Activated T-cell treated with anti-CD3 and anti-CD28 coated beads, Interleukin-2, amount 50 U/mL, for 1 hour (primary cell): ENCODE results near the gene TNNT3.

ENCODE experiments used
- DNase-seq: peaks from one replicate; pipeline ENCODE4 v3.0.0-alpha.2; 2020

TNNT3 gene

DNA sequence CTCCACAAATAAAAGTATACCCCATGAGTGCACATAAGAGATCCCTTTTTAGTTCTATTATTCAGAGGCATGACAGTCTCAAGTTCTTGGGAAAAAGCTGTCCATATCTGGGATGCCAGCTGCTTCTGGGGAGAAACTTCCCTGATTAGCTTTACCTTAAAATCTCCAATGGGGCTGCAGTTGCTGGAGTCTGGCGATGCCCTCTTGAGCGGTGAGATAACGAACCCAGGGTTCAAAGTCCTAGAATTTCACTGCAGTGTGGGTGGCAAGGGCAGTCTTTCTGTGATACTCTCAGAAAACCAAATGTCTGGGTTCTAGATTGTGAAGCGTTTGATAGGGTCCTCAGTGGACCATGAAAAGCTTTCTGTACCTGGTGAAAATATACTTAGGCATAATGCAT, 20.4 kb upstream of the TNNT3 start:
- DNase-seq, result no peak

DNA sequence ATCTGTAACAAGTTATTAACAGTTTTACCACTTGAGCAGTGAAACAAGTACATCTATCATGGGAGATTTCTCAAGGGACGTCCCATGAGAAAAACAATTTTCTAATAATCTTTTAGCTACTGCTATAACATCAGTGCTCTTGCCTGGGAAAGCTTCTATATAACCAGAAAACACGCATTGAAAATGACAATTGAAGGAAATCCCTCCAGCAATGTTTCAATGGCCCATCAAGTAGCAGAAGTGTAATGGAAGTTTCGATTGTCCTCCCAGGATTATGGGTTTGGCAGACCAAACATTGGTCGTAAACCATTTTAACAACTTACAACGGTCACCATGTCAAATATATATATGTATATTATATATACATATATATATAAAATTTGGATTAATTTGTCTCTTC, 19.8 kb upstream of the TNNT3 start:
- no peak for DNase-seq

DNA sequence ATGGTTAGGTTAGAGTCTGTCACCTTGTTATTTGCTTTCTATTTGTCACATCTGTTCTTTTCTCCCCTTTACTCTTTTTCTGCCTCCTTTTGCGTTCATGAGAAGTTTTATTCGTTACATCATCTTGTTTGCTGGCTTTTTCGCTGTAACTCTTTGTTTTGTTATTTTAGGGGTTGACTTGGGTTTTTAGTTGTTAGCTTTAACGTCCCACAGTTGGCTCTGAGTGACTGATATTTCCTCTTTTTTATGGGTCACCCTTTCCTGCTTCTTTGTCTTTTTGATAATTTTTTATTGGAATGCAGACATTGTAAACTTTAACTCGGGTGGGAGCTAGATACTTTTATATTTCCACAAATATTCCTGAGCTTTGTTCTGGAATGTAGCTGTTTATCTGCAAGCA, 13.3 kb upstream of the TNNT3 start:
- no peak for DNase-seq

DNA sequence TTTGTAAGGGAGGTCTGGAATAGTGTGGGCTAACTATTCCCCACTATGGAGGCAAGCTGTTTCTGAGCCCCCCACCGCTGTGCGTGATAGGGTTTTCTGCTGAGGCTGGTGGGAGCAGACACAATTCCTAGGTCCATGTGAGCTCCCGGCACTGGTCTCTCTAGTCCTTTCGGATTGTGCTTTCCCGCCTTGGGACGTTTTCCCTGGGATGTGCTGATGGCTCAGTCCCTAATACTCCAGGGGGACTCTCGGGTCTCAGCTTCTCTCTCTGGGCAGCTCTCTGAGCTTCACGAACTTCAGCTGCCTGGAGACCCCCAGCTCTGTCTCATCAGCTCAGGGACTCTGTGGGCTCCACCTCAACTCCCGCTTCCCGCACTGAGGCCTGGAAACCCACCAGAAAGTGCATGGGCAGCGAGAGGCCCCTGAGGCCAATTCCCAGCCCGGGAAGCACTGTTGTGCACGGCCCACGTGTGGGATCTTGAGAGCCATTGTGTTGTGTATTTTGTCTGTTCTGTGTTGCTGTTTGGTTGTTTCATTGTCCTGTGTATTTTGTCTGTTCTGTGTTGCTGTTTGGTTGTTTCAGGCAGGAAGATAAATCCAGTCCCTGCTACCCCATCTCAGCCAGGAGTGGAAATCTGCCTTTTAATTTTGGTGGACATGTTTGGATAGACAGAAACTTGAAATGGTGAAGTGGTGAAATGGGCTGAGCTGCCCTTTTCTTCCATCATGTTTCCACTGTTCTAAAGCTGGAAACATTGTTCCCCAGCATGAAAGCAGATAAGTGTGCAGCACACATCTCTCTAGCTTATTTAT, 12.7 kb upstream of the TNNT3 start:
- no peak for DNase-seq

DNA sequence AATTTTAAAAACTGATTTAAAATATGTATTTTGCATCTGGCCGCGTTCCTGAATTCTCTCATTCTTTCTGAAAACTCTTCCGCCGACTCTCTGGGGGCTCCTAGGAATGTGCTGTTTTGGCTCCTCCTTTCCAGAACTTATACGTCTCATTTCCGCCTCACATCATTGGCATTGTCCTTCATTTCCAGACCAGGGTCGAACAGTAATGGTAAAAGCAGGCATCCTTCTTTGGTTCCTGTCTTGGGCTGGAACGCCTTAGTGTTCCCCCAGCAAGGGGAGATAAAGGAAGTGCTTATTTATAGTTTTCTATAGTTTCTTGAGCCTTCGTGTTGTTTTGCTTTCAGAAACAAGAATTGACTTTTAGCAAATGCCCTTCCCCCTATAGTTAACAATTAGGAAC, 10.9 kb upstream of the TNNT3 start:
- no peak for DNase-seq

DNA sequence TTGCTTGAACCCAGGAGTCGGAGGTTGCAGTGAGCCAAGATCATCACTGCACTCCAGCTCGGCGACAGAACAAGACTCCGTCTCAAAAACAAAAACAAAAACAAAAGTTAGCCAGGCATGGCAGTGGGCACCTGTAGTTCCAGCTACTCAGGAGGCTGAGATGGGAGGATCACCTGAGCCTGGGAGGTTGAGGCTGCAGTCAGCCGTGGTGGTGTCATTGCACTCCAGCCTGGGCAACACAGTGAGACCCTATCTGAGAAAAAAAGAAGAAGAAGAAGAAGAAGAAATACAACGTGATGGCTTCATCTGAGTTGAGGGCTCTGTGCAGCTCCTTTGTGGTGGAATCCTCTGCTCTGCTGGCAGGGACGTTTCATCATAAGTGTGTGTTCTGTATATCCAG, 10.0 kb upstream of the TNNT3 start:
- DNase-seq, result no peak

DNA sequence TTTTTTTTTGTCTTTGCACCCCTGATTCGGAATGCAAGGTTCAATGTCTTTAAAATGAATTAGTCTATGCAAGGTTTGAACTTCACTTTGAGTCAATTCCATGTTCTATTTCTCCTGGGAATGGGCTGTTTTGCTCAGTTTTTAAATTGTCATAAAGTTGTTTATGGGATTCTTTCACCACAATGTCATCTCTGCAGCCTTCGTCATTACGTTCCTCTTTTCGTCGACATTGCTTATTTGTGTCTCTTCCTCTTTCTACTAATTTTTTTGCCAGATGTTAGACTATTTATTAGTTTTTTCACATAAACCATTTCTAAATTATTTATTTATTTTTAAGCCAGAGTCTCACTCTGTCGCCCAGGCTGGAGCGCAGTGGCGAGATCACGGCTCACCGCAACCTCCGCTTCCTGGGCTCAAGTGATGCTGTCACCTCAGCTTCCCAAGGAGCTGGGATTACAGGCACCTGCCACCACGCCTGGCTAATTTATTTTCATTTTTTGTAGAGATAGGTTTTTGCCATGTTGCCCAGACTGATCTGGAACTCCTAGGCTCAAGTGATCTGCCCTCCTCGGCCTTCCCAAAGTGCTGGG, 7.1 kb upstream of the TNNT3 start:
- DNase-seq, result no peak

DNA sequence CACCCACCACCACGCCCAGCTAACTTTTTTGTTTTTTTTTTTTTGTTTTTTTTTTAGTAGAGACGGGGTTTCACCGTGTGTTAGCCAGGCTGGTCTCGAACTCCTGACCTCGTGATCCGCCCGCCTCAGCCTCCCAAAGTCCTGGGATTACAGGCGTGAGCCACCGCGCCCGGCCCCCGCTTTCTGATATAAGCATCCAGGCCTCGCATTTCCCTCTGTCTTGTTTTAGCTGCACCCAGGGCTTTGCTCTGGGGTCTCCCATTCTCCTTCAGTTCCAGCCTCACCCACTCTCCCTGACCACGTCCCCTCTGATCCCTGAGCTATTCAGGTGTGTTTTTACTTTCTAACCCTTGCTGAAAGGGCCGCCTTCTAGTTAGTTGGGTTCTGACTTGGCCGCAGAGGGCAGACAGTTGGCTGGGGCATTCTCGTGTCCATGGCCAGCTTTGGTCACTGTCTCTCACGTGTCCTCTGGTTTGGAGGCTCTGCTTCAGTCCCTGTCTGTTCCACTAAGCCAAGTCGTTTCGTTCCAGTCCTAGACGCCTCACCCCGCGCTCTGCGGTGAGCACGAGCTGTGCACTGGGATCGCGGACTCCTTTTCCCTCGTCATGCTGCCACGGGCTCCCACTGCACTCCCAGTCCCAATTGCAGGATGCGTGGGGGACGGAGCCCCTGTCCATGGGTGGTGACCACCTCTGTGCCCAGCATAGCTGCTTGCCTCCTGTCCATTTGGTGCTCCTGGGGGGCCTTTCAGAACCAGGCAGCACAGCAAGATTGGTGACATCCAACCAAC, 6.0 kb upstream of the TNNT3 start:
- no peak for DNase-seq

DNA sequence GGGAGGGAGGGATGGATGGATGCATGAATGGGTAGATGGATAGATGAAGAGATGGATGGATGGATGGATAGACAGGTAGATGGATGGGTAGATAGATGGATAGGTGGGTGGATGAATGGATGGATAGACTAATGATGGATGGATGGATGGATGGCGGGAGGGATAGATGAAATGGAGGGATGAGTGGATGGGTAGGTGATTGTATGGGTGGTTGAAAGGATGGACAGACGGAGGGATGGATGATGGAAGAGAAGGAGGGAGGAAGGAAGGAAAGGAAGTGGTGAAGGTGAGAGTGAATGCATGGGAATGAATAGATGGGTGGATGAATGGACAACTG, 3.7 kb upstream of the TNNT3 start:
- no peak for DNase-seq

DNA sequence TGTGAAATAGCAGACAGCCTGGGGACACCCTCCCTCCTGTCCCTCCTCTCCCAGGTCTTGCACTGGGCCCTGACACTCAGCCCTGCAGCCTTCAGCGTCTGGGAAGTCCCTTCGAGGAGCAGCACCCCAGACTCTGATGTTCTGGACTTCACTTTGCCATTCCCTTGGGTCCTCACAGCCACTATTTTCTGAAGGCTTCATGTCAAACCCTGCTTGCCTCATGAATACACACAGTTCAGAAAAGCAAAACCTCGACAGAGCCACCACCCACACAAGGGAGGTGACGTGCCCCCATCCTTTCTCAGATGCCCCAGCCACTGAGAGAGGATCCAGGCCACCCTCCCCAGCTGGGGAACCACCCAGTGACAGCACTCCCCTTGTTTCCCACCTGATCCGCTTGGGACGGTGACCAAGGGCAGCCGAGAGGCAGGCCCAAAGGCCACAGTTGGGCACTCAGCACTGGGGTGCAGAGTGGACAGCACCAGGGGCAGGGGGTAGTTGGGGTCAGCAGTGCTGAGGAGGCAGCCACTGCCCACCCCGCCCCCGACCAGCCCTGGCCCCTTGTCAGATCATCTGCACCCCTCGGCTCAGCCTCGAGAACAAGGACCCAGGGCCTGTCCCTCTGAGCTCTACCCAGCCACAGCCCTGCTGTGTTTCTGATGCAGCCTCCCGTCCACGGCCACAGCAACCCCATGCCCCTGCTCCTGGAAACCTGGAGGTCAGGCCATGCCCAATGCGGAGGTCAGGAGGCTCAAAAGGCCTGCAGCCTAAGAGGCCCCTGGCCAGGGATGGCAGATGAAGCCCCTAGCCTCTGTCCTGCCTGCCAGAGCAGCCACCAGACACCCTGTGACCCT, 3.1 kb upstream of the TNNT3 start:
- no peak for DNase-seq

DNA sequence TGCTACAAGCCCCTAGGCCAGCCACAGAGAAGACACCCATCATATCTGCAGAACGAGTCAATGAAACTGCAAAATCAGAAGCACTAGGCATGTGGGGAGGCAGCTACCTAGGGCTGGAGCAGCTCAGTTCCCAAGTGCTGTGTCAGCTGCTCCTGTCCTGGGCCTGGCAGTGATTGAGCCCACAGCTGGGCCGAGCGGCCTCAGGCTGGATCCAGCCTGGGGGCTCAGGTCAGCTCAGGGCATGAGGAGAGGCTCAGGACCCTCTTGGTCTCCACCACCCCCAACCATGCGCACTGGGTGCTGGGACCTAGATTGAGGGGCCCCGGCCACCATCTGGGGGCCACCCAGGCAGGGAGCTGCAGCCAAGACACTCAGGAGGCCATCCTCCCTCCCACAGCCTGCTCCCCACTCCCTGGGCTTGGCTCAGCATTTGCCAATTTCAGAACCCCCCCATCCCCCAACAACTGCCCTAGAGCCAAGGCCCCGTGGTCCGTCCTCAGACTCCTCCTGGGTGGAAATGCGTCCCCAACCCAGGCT, 2.4 kb upstream of the TNNT3 start:
- DNase-seq, result no peak

DNA sequence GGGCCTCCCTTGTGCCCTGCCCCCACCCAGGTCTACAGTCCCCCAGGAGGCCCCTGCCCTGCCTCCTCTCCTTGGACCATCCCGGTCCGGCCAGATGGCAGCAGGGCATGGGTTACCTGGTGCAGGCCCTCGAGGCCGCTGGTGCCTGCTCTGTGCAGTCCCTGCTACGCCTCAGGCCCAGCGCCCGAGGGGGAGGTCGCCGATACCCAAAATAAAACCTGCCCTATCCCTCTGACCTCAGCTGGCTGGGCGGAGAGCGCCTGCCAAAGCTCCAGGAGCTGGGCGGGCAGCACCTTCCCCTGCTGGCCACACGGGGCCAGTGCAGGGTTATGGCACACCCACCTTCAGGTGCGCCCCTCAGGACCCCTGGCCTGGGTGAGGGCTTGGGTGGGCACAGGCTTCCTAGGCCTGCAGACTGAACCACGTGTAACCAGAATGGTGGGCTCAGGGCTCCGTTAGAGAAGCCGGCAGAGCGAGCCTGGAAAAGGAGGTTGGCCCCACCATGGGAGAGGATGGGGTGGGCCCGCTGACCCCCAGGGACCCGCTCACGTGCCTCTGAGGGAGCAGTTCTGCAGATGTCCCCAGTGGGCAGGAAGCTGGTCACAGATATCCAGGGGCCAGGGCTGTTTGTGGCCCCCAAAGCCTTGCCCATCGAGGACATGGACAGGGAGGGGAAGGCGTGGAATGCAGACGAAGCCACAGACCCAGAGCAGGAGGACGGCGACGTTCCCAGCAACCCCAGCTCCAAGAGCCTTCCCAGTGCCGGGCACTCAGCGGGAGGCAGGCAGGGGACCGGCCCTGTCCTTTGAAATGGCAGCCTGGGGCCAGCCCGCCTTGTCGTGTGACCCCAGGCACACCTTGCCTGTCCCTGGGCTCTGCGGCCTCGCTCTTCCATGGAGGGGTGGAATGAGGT, 1.7 kb upstream of the TNNT3 start:
- DNase-seq, result no peak

DNA sequence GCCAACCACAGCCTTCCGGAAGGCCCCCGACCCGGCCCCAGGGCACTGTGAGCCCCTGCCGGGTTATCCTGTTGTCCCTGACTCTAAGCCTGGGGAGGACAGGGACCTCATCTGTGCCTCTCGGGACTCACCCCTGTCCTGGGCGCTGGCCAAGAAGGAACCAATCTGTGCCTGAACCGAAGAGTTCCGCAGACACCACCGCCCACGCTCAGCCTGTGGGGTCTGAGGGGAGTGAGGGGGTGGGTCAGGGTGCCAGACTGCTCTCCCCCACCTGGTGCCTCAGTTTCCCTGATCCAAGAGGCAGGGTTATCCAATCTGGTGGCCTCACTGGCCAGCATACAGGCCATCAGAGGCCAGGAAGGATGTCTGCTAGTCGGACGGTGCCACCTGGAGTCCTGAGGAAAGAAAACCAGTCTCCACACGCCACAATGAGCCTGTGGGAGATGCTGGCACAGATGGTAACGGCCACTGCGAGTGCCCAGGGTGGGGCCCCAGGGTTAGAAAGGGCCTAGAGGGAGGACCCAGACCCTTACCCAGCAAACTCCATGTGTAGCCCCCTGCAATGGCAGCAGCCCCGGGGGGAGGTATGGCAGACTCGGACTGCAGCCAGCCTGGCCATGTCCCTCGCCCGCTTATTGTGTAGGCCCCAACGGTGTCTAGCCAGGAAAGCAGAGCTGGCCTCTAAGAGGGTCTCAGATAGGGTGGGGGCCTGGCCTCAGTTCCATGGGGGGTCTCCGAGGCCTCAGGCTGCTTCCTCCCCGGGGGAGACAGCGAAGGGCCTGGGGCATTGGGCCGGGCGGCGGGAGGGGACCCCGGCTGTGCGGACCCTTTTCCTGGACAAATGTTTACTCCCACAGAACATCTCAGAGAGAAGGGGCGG, 827 bp upstream of the TNNT3 start:
- no peak for DNase-seq

DNA sequence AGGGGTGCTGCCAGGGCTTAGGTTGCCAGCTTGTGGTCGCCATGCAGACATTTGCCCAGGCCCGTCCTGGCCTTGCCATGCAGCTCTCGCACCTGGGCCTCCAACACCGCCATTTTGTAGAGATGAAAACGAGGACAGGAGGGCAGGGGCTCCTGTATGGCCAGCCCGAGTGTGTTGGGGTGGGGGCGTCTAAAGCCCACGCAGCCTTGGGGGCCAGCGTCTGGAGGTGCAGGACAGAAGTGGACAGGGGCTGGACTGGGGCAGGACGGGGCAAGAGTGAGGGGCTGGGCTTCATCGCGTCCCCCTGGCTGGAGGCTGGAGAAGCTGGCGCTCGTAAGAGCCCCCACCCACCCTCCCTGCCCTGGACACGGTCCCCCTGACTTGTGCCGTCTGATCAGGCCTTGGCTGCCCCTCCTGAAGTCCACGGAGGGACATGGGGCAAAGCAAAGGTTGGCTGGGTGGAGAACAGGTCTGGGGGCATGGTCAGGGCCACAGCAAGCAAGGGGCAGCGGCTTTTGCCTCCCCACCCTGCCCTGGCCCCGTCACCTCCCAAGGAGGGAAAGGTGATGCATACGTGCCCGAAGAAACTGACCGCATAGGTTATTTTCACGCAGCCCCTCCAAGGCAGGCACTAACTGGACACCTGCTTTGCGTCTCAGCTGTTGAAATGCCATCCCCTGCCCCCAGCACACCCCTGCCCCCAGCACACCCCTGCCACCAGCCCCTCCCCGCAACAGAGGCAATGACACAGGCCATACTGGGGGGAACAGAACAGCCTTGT, 815 bp downstream of the TNNT3 start:
- DNase-seq, result no peak

DNA sequence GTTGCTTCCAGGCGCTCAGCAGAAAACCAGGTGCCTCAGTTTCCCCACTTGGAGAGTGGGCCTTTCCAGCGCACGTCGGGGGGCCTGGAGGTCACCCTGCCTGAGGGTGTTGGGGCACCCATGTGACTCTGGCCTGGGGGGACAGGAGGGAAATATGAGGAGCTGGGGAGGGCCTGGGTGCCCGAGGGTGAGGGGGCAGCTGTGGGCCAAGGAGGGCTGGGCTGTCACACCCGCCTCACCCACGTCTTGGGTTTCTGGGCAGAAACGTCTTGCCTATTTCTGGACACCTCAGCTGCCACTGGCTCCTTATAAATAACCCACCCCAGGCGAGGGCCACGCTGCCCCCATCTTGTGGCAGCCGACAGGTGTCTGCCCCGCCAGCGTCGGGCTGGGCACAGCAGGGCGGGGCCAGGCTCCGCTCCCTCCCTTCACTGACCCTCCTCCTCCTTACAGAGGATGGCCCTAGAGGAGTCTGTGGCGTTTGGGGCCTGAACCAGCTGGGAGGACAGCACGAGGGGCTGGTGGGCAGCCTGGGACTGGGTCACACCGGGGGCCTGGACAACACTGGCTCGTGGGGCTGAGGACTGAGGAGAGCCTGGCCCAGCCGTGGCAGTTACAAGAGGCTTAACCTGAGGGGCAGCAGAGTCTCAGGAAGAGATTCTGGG, 1.5 kb downstream of the TNNT3 start:
- no peak for DNase-seq

DNA sequence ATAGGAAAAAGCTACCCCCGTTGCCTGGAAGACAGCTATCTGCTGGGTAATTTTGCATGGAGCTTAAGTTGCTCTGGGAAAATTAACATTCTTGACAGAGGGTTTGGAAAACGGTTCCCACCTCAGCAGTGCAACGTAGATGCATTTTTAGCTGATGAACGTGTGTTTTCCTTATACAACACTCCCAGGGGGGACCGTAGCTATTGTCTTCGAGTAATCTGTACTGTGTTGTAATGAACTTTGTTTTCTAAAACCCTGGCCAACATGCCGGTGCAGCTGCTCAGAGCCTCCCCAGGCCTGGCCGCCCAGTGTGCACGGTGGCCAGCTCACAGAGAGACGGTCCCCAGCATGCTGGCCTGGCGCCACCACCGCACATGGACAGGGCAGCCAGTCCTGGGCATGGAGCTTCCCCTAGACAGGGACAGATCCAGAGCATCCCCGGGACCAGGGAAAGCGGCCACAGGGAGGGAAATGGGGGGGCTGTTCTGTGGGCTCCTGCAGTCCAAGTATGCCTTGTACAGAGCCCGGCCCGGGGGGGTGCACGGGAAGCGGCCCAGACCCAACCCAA, 2.2 kb downstream of the TNNT3 start:
- no peak for DNase-seq

DNA sequence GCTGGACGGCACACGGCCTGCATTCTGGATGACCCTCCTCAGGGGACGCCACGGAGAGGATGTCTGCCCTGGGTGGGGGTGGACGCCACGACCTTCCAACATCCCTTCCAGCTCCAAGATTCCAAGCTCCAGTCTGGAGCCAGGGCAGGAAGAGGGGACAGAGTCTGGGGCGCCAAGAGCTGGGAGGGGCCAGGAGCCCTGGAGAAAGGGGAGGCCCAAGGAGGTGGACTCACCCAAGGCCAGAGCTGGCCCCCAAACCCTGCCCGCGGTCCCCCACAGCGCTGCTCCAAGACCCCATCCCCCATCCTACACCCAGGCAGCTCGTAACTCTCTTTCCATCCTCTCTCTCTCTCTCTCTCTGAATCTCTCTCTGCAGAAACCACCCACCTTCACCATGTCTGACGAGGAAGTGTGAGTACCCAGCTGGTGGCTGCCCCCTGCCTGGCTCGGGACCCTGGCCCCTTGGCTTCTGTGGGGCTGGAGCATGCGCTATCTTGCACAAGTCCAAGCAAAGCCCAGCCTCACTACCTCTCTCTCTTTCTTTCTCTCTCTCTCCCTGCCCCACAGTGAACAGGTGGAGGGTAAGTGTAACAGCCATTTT, 3.1 kb downstream of the TNNT3 start:
- DNase-seq, result no peak

DNA sequence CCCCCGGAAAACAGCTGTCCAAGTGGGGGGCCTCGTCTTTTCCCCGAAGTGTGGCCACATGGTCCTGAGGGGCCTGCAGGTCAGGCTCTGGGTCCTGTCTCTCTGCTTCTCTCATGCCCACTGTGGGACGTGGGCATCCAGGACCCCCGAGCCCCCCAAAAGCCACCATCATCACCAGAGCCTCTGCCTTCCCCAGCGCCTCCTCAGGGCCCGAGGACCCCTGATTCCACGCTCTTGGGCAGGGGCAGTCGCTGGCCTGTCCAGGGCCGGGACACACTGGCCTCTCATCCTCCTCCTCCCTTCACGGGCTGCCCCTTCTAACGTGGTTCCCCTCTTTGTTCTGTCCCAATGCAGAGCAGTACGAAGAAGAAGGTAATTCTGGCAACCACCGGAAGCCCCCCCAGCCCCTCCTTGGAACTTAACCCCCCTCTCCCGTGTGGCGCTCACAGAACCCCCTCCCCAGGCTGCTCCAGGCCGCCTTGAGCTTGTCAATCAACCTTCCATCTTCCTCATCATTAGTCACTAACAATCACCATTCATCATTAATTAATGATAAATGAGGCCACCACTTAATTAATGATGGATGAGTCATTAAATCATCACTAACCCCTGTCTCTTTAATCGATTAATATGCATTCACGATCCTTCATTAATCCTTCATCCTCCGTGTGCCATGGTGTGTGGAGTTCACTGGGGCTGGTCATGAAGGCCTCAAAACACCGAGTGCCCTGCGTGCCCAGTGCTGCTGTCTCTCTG, 3.9 kb downstream of the TNNT3 start:
- DNase-seq, result no peak
